Spleen (tissue), 11 donors: ENCODE measurements around the gene VSIG8. TPM values are rescaled to one million over a fixed set of nuclear protein-coding genes. Genes with fewer than 3 reads are reported as not detected.

Experiments used
- DNase-seq: peaks from one replicate; pipeline ENCODE4 v3.0.0-alpha.2; 2020
- H3K27ac ChIP-seq, 8 donors: fragments of 200-600 bp; sonication (generic) in 7 of 8; 1 replicate in 4 of 8; 2 replicates in 4 of 8; pipeline versions ENCODE4 v1.5.0 to v1.8.0; 2016 to 2021; ENCODE audit warnings: inconsistent platforms in 4 of 8, mild to moderate bottlenecking in 4 of 8, moderate library complexity in 1 of 8
- H3K27me3 ChIP-seq, 7 donors: fragments of 200-600 bp; sonication (generic) in 6 of 7; replicated peaks in 1 of 7; 1 replicate in 4 of 7; 2 replicates in 3 of 7; pipeline versions ENCODE4 v1.5.0 to v1.8.0; 2016 to 2021; ENCODE audit warnings: inconsistent platforms in 3 of 7, mild to moderate bottlenecking in 1 of 7
- H3K36me3 ChIP-seq, 6 donors: fragments of 200-600 bp; sonication (generic) in 5 of 6; 1 replicate in 4 of 6; 2 replicates in 2 of 6; pipeline versions ENCODE4 v1.5.0 to v1.8.0; 2016 to 2021; ENCODE audit warnings: inconsistent platforms in 2 of 6
- H3K4me1 ChIP-seq, 6 donors: fragments of 200-600 bp; sonication (generic) in 5 of 6; 1 replicate in 3 of 6; 2 replicates in 3 of 6; pipeline versions ENCODE4 v1.5.0 to v1.8.0; 2016 to 2021; ENCODE audit warnings: inconsistent platforms in 3 of 6
- H3K4me3 ChIP-seq, 8 donors: fragments of 200-600 bp; sonication (generic) in 7 of 8; 1 replicate in 4 of 8; 2 replicates in 4 of 8; pipeline versions ENCODE4 v1.5.0 to v1.8.0; 2016 to 2021; ENCODE audit warnings: inconsistent platforms in 4 of 8, mild to moderate bottlenecking in 4 of 8, moderate library complexity in 2 of 8
- H3K9me3 ChIP-seq, 8 donors: fragments of 200-600 bp; sonication (generic) in 7 of 8; 1 replicate in 4 of 8; 2 replicates in 4 of 8; pipeline versions ENCODE4 v1.5.0 to v1.8.0; 2016 to 2021; ENCODE audit warnings: inconsistent platforms in 4 of 8
- CTCF ChIP-seq, 11 experiments: fragments of 200-600 bp in 7 of 11; fragments of 450-650 bp in 4 of 11; sonication (generic) in 4 of 11; IDR thresholded peaks in 8 of 11; conservative IDR thresholded peaks in 3 of 11; 1 replicate in 7 of 11; 2 replicates in 4 of 11; pipeline versions ENCODE4 v1.4.0 to v1.8.0; 2016 to 2021; ENCODE audit warnings: antibody characterized with exemption in 11 of 11, inconsistent platforms in 4 of 11, mild to moderate bottlenecking in 1 of 11
- POLR2A ChIP-seq, 3 donors: fragments of 450-650 bp; IDR thresholded peaks; one replicate each; pipeline ENCODE4 v1.5.1; 2017; ENCODE audit warnings: antibody characterized with exemption in 3 of 3, mild to moderate bottlenecking in 1 of 3
- POLR2AphosphoS5 ChIP-seq, 3 donors: sonication (generic); formaldehyde crosslinking; IDR thresholded peaks; one replicate each; pipeline ENCODE4 v1.5.1; 2017; ENCODE audit warnings: antibody characterized with exemption in 3 of 3
- WGBS, 5 donors: extraction: QIAGEN DNeasy Blood & Tissue Kit in 3 of 5; methylation state at CpG; one replicate each; pipeline versions ENCODE4 v1.1.5 to v1.1.7; 2013 to 2018; 5-methylcytosine and 5-hydroxymethylcytosine counted together
- intact Hi-C: fragments of 100-400 bp; cut with DNase I; formaldehyde crosslinking; loops from one replicate; pipeline ENCODE4 v1.15.0; 2023; ENCODE audit warnings: low total_unique reads
- microRNA-seq, 3 donors: library from miRNA; unstranded; fragments of <30 nt; microRNA quantifications; one replicate each; pipeline versions ENCODE4 to v1.1.0, GENCODE V29; 2019 to 2020
- polyA plus RNA-seq, 3 donors: library from polyadenylated mRNA; stranded (reverse); fragments of 200-250 nt; gene quantifications; one replicate each; pipeline ENCODE4 v1.2.1, GENCODE V29; 2013
- small RNA-seq, 4 donors: library from RNA; depleted of rRNA; stranded (forward); fragments of <200 nt; gene quantifications; one replicate each; pipeline ENCODE3, GENCODE V24; 2016
- total RNA-seq, 7 donors: library from RNA; depleted of rRNA in 3 of 7; stranded (reverse); fragments of >200 nt in 3 of 7; fragmentation: NEBNext Ultra II Directional in 4 of 7; extraction: Animal tissue kit (Norgen Biotek cat#: 25700) in 4 of 7; gene quantifications; one replicate each; pipeline versions ENCODE4 v1.1.0 to v1.2.1, GENCODE V29; 2016 to 2021
- donor health status: healthy with polysubstance abuse.
- donor health status: DM: no; HTN: no; CAD: no; lungs with moderate emphysema.
- donor health status: DM: no; HTN: no; CAD: no.
- donor health status: Bipolar disorder and iron deficiency.
- donor health status: healthy.
- donor health status: DM: no; HTN: no; CAD: no.
- donor health status: DM: yes; HTN: yes; CAD: no.

The VSIG8 gene
- total and polyA plus RNA-seq, 10 donors: 0.03 to 0.43 (median 0.23) TPM; not detected in 6

- Histone ChIP-seq H3K9me3 (no peaks in the 10 kb centered on the region), H3K36me3 (no peaks in the 10 kb centered on the region), H3K4me1 (no peaks in the 10 kb centered on the region), H3K4me3 (no peak overlapping the region), H3K27ac (no peak overlapping the region), H3K27me3 (no peaks in the 10 kb centered on the region)
- DNase-seq: no peak
- no peak for TF ChIP-seq POLR2AphosphoS5 (IDR thresholded peaks at IDR 0.05)
- TF ChIP-seq POLR2A (IDR thresholded peaks at IDR 0.05): no peak
- TF ChIP-seq CTCF (IDR thresholded peaks at IDR 0.05 in 8 of 11, conservative IDR thresholded peaks at IDR 0.05 in 3 of 11): no peak
- 85 to 92% (median 87%) methylated on average over 11 of the region's 11 CpGs for WGBS, 5 donors
- intact Hi-C loops: no loop called here
These were observed 45.0 kb downstream of the VSIG8 start for GRCh38 chr1:159817276-159818041.

GRCh38 chr1:159815926-159816325 is 46.5 kb downstream of the VSIG8 start:
- intact Hi-C loops: no loop called here

GRCh38 chr1:159804924-159805323 is 57.5 kb downstream of the VSIG8 start:
- Histone ChIP-seq H3K4me1 (peaks cover 5 to 49% (median 25%) of the 10 kb centered on the region in 6 donors), H3K27ac (peak overlapping the region in 2 of 8 donors; percentile 40 to 74), H3K4me3 (no peak overlapping the region), H3K9me3 (no peaks in the 10 kb centered on the region), H3K27me3 (no peaks in the 10 kb centered on the region), H3K36me3 (peaks cover 0 to 8% (median 0%) of the 10 kb centered on the region in 6 donors)
- intact Hi-C loops: no loop called here
- WGBS, 5 donors: 45 to 79% (median 51%) methylated on average over 2 of the region's 2 CpGs
- DNase-seq: no peak
- no peak for TF ChIP-seq POLR2AphosphoS5 (IDR thresholded peaks at IDR 0.05)
- TF ChIP-seq CTCF (IDR thresholded peaks at IDR 0.05 in 8 of 11, conservative IDR thresholded peaks at IDR 0.05 in 3 of 11): no peak
- TF ChIP-seq POLR2A (IDR thresholded peaks at IDR 0.05): no peak

More at GRCh38 chr1:159815926-159816325, 46.5 kb downstream of the VSIG8 start:
- no peak for TF ChIP-seq POLR2A (IDR thresholded peaks at IDR 0.05)
- no peak for TF ChIP-seq CTCF (IDR thresholded peaks at IDR 0.05 in 8 of 11, conservative IDR thresholded peaks at IDR 0.05 in 3 of 11)
- TF ChIP-seq POLR2AphosphoS5 (IDR thresholded peaks at IDR 0.05): no peak
- no peak overlapping the region for H3K27ac ChIP-seq
- H3K9me3 ChIP-seq: no peaks in the 10 kb centered on the region
- no peak overlapping the region for H3K4me3 ChIP-seq
- 91 to 97% (median 94%) methylated on average over 8 of the region's 8 CpGs for whole genome bisulfite sequencing, 5 donors
- no peaks in the 10 kb centered on the region for H3K36me3 ChIP-seq
- H3K27me3 ChIP-seq: no peaks in the 10 kb centered on the region
- DNase-seq: no peak
- no peaks in the 10 kb centered on the region for H3K4me1 ChIP-seq

Small RNAs within 50 kb of the gene (microRNA-seq; reads per million reads assigned to microRNA genes)
- 0 reads per million in 3 donors for gene MIR4259

Small RNAs within 50 kb of the gene (small RNA-seq; reads per million reads assigned to genes)
- 0 reads per million in 4 donors for gene MIR4259
- 0 to 0.07 (median 0.06) reads per million in 4 donors for gene RF00570

Other genes starting within 250 kb of the VSIG8 start
- gene CRP, start 148.1 kb downstream of the VSIG8 start, total RNA-seq: under 1 TPM in 2 of 7 donors, not detected in 5; 0.46 to 0.73 TPM
- under 1 TPM in 1 of 3 donors, not detected in 2; 0.06 TPM for gene CRP, start 148.1 kb downstream of the VSIG8 start, polyA plus RNA-seq
- 10 to 100 TPM; 23.1 to 76.3 (median 30.7) TPM for gene DUSP23, start 81.7 kb downstream of the VSIG8 start, total RNA-seq
- gene DUSP23, start 81.7 kb downstream of the VSIG8 start, polyA plus RNA-seq: 10 to 100 TPM; 45.0 to 69.5 (median 58.3) TPM
- 10 to 100 TPM in 5 of 7 donors, 1 to 10 TPM in 2; 7.5 to 24.4 (median 17.8) TPM for gene FCRL6, start 60.3 kb downstream of the VSIG8 start, total RNA-seq
- 1 to 10 TPM in 2 of 3 donors, under 1 TPM in 1; 0.52 to 2.0 (median 1.0) TPM for gene FCRL6, start 60.3 kb downstream of the VSIG8 start, polyA plus RNA-seq
- 10 to 100 TPM; 13.0 to 40.0 (median 25.2) TPM for gene SLAMF8, start 35.8 kb downstream of the VSIG8 start, total RNA-seq
- 10 to 100 TPM; 12.9 to 18.7 (median 16.1) TPM for gene SLAMF8, start 35.8 kb downstream of the VSIG8 start, polyA plus RNA-seq
- 1 to 10 TPM; 1.1 to 3.0 (median 2.0) TPM for gene CFAP45, start 37.5 kb upstream of the VSIG8 start, total RNA-seq
- 1 to 10 TPM in 2 of 3 donors, under 1 TPM in 1; 0.58 to 2.8 (median 1.2) TPM for gene CFAP45, start 37.5 kb upstream of the VSIG8 start, polyA plus RNA-seq
- gene TAGLN2, start 62.9 kb upstream of the VSIG8 start, total RNA-seq: 100 to 1,000 TPM; 341 to 505 (median 407) TPM
- gene TAGLN2, start 62.9 kb upstream of the VSIG8 start, polyA plus RNA-seq: 100 to 1,000 TPM; 351 to 525 (median 475) TPM
- gene IGSF9, start 83.0 kb upstream of the VSIG8 start, total RNA-seq: 1 to 10 TPM in 4 of 7 donors, under 1 TPM in 3; 0.64 to 2.1 (median 1.1) TPM
- under 1 TPM; 0.12 to 0.80 (median 0.46) TPM for gene IGSF9, start 83.0 kb upstream of the VSIG8 start, polyA plus RNA-seq
- gene SLAMF9, start 91.6 kb upstream of the VSIG8 start, total RNA-seq: 1 to 10 TPM in 1 of 7 donors, under 1 TPM in 2, not detected in 4; 0.67 to 1.3 (median 0.89) TPM
- gene SLAMF9, start 91.6 kb upstream of the VSIG8 start, polyA plus RNA-seq: under 1 TPM; 0.14 to 0.26 (median 0.22) TPM
- 1 to 10 TPM; 4.2 to 8.5 (median 6.8) TPM for gene PIGM, start 169.3 kb upstream of the VSIG8 start, total RNA-seq
- gene PIGM, start 169.3 kb upstream of the VSIG8 start, polyA plus RNA-seq: 1 to 10 TPM; 2.1 to 2.7 (median 2.4) TPM
- 10 to 100 TPM in 5 of 7 donors, 1 to 10 TPM in 2; 6.5 to 30.8 (median 23.9) TPM for gene KCNJ10, start 207.5 kb upstream of the VSIG8 start, total RNA-seq
- gene KCNJ10, start 207.5 kb upstream of the VSIG8 start, polyA plus RNA-seq: 1 to 10 TPM; 3.7 to 3.9 (median 3.8) TPM
- gene KCNJ9, start 218.9 kb upstream of the VSIG8 start, total RNA-seq: not detected
- gene KCNJ9, start 218.9 kb upstream of the VSIG8 start, polyA plus RNA-seq: not detected
- 10 to 100 TPM; 16.8 to 28.9 (median 25.3) TPM for gene IGSF8, start 236.0 kb upstream of the VSIG8 start, total RNA-seq
- gene IGSF8, start 236.0 kb upstream of the VSIG8 start, polyA plus RNA-seq: 10 to 100 TPM; 15.6 to 23.1 (median 16.1) TPM